ENCODE measurements around the gene GNG2.

DNA sequence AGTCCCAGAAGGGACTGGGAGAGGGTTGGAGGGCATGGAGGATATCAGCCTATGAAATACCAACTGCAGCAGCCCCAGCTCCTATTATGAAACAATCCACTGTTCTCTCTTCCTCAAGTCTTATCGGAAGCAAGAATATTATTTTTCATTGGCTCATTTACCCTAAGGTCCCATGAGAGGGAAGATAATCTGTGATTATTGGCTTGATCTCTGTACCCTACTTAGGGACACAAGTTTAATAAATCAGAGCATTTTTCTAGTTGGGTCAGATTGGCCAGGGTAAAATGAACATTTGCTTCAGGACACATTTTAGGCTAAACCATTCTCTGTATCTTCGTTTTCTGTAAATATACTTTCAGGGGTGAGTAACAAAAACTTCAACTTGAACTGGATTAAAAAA is 43.1 kb upstream of the GNG2 start:
- no peak for TF ChIP-seq GATA2 (IDR thresholded peaks at IDR 0.05; ENCODE audit: low read depth, low read length)
- no peak for TF ChIP-seq GATA3 (IDR thresholded peaks at IDR 0.05; ENCODE audit: low read depth, low read length)
